Retina (tissue), 1 donor: ENCODE measurements around the gene BAZ2B.
A peak's percentile ranks its signal among the peaks of the same experiment; 100 is the strongest.

Source experiments
- DNase-seq: peaks from one replicate; pipeline ENCODE4 v3.0.0-alpha.2; 2016

Gene BAZ2B

GRCh38 chr2:159521272-159521671, 95.1 kb downstream of the BAZ2B start:
- DNase-seq, result no peak

GRCh38 chr2:159518321-159519005, 97.9 kb downstream of the BAZ2B start:
- no peak for DNase-seq

- peak; percentile 25 for DNase-seq
These were observed 100.0 kb downstream of the BAZ2B start for GRCh38 chr2:159516241-159516758.

GRCh38 chr2:159515441-159515840, 100.9 kb downstream of the BAZ2B start:
- DNase-seq, result no peak

- DNase-seq, result no peak
These were observed 102.6 kb downstream of the BAZ2B start for GRCh38 chr2:159513745-159514144.

GRCh38 chr2:159508140-159508539, 108.2 kb downstream of the BAZ2B start:
- DNase-seq, result no peak

- no peak for DNase-seq
These were observed 109.4 kb downstream of the BAZ2B start for GRCh38 chr2:159506764-159507440.

GRCh38 chr2:159506202-159506601, 110.1 kb downstream of the BAZ2B start:
- no peak for DNase-seq

- no peak for DNase-seq
These were observed 111.2 kb downstream of the BAZ2B start for GRCh38 chr2:159505196-159505595.

GRCh38 chr2:159501743-159502142, 114.6 kb downstream of the BAZ2B start:
- DNase-seq, result no peak

- DNase-seq, result no peak
These were observed 118.5 kb downstream of the BAZ2B start for GRCh38 chr2:159497847-159498246.

- no peak for DNase-seq
These were observed 119.1 kb downstream of the BAZ2B start for GRCh38 chr2:159497256-159497655.

GRCh38 chr2:159489476-159489875, 126.9 kb downstream of the BAZ2B start:
- DNase-seq, result no peak

GRCh38 chr2:159484532-159484931, 131.8 kb downstream of the BAZ2B start:
- DNase-seq, result no peak

GRCh38 chr2:159476329-159476728, 140.0 kb downstream of the BAZ2B start:
- DNase-seq, result no peak

GRCh38 chr2:159475793-159476192, 140.6 kb downstream of the BAZ2B start:
- no peak for DNase-seq

GRCh38 chr2:159471340-159471739, 145.0 kb downstream of the BAZ2B start:
- DNase-seq, result no peak

- DNase-seq, result no peak
These were observed 148.1 kb downstream of the BAZ2B start for GRCh38 chr2:159468257-159468656.

GRCh38 chr2:159462961-159463360, 153.4 kb downstream of the BAZ2B start:
- DNase-seq, result no peak

GRCh38 chr2:159462201-159462785, 154.1 kb downstream of the BAZ2B start:
- no peak for DNase-seq

GRCh38 chr2:159461076-159461475, 155.3 kb downstream of the BAZ2B start:
- DNase-seq, result no peak

- DNase-seq, result no peak
These were observed 156.1 kb downstream of the BAZ2B start for GRCh38 chr2:159460227-159460626.

GRCh38 chr2:159459279-159459678, 157.1 kb downstream of the BAZ2B start:
- DNase-seq, result no peak

GRCh38 chr2:159457589-159457988, 158.8 kb downstream of the BAZ2B start:
- DNase-seq, result no peak
